MM.1S (cell line): ENCODE measurements around the gene NIPSNAP2.

Source experiments
- DNase-seq: peaks from one replicate; pipeline ENCODE4 v3.0.0-alpha.2; 2015
- H2AFZ ChIP-seq: fragments of 300-600 bp; sonication (generic); 2 replicates; pipeline ENCODE4 v1.6.0; 2016; ENCODE audit warnings: antibody characterized with exemption, low read length
- H3F3A ChIP-seq: fragments of 300-600 bp; sonication (generic); 2 replicates; pipeline ENCODE4 v1.6.1; 2016; ENCODE audit warnings: mild to moderate bottlenecking, antibody characterized with exemption, low read length, moderate library complexity, mixed read lengths; ENCODE audit not compliant: insufficient read depth
- H3K27ac ChIP-seq: fragments of 300-600 bp; sonication (generic); 2 replicates; pipeline ENCODE4 v1.5.1; 2016; ENCODE audit warnings: mild to moderate bottlenecking, low read length
- H3K27me3 ChIP-seq: fragments of 300-600 bp; sonication (generic); replicated peaks from 2 replicates; pipeline ENCODE4 v1.6.0; 2016; ENCODE audit warnings: low read length; ENCODE audit not compliant: insufficient read depth
- H3K36me3 ChIP-seq: fragments of 300-600 bp; sonication (generic); replicated peaks from 2 replicates; pipeline ENCODE4 v1.6.1; 2016; ENCODE audit warnings: mild to moderate bottlenecking, low read length, mixed read lengths; ENCODE audit not compliant: insufficient read depth
- H3K4me1 ChIP-seq: fragments of 300-600 bp; sonication (generic); 2 replicates; pipeline ENCODE4 v1.6.1; 2016; ENCODE audit warnings: low read length, mixed read lengths
- H3K4me2 ChIP-seq: fragments of 300-600 bp; sonication (generic); 2 replicates; pipeline ENCODE4 v1.6.0; 2016; ENCODE audit warnings: low read depth, low read length
- H3K4me3 ChIP-seq: fragments of 300-600 bp; sonication (generic); 2 replicates; pipeline ENCODE4 v1.5.1; 2016; ENCODE audit warnings: low read length, mixed read lengths
- H3K79me2 ChIP-seq: fragments of 300-600 bp; sonication (generic); 2 replicates; pipeline ENCODE4 v1.6.1; 2016; ENCODE audit warnings: mixed run types, low read length, mixed read lengths
- H3K9ac ChIP-seq: fragments of 300-600 bp; sonication (generic); 2 replicates; pipeline ENCODE4 v1.6.1; 2016; ENCODE audit warnings: low read length, mixed read lengths
- H3K9me2 ChIP-seq: fragments of 300-600 bp; sonication (generic); replicated peaks from 2 replicates; pipeline ENCODE4 v1.6.1; 2016; ENCODE audit warnings: mild to moderate bottlenecking, low read length, mixed read lengths; ENCODE audit not compliant: insufficient read depth
- H3K9me3 ChIP-seq: fragments of 300-600 bp; sonication (generic); replicated peaks from 2 replicates; pipeline ENCODE4 v1.6.1; 2016; ENCODE audit warnings: mild to moderate bottlenecking, low read length, mixed read lengths; ENCODE audit not compliant: insufficient read depth
- H4K20me1 ChIP-seq: fragments of 300-600 bp; sonication (generic); 2 replicates; pipeline ENCODE4 v1.6.1; 2016; ENCODE audit warnings: mild to moderate bottlenecking, low read length, moderate library complexity, mixed read lengths; ENCODE audit not compliant: insufficient read depth
- EZH2 ChIP-seq: fragments of 300-600 bp; sonication (generic); optimal IDR thresholded peaks from 2 replicates; pipeline ENCODE3; 2017; ENCODE audit warnings: low read depth, mild to moderate bottlenecking, antibody characterized with exemption, low read length, mixed read lengths
- EZH2phosphoT487 ChIP-seq: fragments of 300-600 bp; sonication (generic); IDR thresholded peaks from 2 replicates; pipeline ENCODE4 v1.6.1; 2018; ENCODE audit warnings: antibody characterized with exemption, low read length
- TF ChIP-seq, protein P1 (sequence below): fragments of 300-600 bp; sonication (generic); IDR thresholded peaks from 2 replicates; pipeline ENCODE4 v1.5.1; 2016; ENCODE audit warnings: antibody characterized with exemption, low read length, mixed read lengths

NIPSNAP2 gene

GRCh38 chr7:55977831-55978230 lies 13.4 kb downstream of the NIPSNAP2 start:
- Histone ChIP-seq H3K4me2 (no peak overlapping the region), H3K36me3 (no peaks in the 10 kb centered on the region), H3K4me1 (no peaks in the 10 kb centered on the region), H3K27ac (no peak overlapping the region), H3K79me2 (0 out of 2 replicates have a peak, but pooled peaks cover 4% of the 10 kb centered on the region), H4K20me1 (no peaks in the 10 kb centered on the region), H3K9ac (no peak overlapping the region), H3K4me3 (no peak overlapping the region), H3K9me2 (no peaks in the 10 kb centered on the region), H3K27me3 (no peaks in the 10 kb centered on the region), H3K9me3 (no peaks in the 10 kb centered on the region), H3F3A (no peaks in the 10 kb centered on the region), H2AFZ (no peak overlapping the region)
- TF ChIP-seq EZH2 (no peak), EZH2phosphoT487 (no peak)
- TF ChIP-seq, protein P1, sequence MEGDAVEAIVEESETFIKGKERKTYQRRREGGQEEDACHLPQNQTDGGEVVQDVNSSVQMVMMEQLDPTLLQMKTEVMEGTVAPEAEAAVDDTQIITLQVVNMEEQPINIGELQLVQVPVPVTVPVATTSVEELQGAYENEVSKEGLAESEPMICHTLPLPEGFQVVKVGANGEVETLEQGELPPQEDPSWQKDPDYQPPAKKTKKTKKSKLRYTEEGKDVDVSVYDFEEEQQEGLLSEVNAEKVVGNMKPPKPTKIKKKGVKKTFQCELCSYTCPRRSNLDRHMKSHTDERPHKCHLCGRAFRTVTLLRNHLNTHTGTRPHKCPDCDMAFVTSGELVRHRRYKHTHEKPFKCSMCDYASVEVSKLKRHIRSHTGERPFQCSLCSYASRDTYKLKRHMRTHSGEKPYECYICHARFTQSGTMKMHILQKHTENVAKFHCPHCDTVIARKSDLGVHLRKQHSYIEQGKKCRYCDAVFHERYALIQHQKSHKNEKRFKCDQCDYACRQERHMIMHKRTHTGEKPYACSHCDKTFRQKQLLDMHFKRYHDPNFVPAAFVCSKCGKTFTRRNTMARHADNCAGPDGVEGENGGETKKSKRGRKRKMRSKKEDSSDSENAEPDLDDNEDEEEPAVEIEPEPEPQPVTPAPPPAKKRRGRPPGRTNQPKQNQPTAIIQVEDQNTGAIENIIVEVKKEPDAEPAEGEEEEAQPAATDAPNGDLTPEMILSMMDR = no peak
- no peak for DNase-seq

DNA sequence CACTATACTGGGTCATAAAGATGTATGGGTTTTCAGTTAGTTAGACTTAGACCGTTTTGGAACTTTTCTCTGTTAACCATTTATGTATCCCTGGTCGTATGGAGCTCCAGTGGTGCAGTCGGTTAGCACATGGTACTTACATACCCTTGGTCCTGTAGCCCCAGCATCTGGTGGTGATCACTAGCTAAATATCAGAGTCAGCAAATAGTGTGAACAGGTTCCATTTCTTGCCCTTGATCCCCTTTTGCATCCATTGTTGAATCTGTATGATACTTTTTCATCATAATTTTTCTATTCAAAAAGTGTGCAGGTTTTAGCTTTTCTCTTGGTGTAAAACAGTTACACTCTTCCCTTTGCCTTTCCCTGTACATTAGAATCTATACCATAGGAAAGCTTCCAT lies 15.9 kb downstream of the NIPSNAP2 start:
- DNase-seq = no peak
- H3K9me2 ChIP-seq = no peaks in the 10 kb centered on the region
- 0 out of 2 replicates have a peak, but pooled peaks cover 4% of the 10 kb centered on the region for H3K79me2 ChIP-seq
- no peak overlapping the region for H3K4me2 ChIP-seq
- H3K9me3 ChIP-seq = no peaks in the 10 kb centered on the region
- no peaks in the 10 kb centered on the region; the same call in 1 of the 2 replicates for H3K36me3 ChIP-seq
- no peaks in the 10 kb centered on the region for H3F3A ChIP-seq
- H3K4me1 ChIP-seq = no peaks in the 10 kb centered on the region
- H4K20me1 ChIP-seq = no peaks in the 10 kb centered on the region
- no peak overlapping the region for H3K27ac ChIP-seq
- H3K9ac ChIP-seq = no peak overlapping the region
- no peak overlapping the region for H2AFZ ChIP-seq
- no peak overlapping the region for H3K4me3 ChIP-seq
- H3K27me3 ChIP-seq = no peaks in the 10 kb centered on the region
- TF ChIP-seq EZH2phosphoT487 = no peak
- TF ChIP-seq, protein P1 = no peak
- no peak for TF ChIP-seq EZH2

DNA sequence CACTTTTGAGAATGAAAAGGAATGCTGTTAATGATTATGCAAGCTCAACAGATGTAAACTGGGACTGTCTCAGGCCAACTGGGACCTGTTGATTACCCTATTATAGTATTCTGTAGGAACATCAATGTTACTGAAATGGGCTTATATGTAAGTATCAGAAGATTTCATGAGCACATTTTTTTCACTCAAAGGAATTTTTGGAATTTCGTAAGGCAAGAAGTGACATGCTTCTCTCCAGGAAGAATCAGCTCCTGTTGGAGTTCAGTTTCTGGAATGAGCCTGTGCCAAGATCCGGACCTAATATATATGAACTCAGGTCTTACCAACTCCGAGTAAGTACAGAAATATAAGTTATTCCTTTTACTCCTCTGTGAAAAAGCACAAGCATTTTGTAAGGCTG lies 19.2 kb downstream of the NIPSNAP2 start:
- Histone ChIP-seq H3K4me2 (no peak overlapping the region), H3K27ac (no peak overlapping the region), H3K27me3 (no peaks in the 10 kb centered on the region), H3F3A (no peaks in the 10 kb centered on the region), H3K4me1 (no peaks in the 10 kb centered on the region), H4K20me1 (no peaks in the 10 kb centered on the region), H3K9me2 (no peaks in the 10 kb centered on the region), H3K4me3 (no peak overlapping the region), H3K36me3 (no peaks in the 10 kb centered on the region; the same call in 1 of the 2 replicates), H2AFZ (no peak overlapping the region), H3K9ac (no peak overlapping the region), H3K9me3 (no peaks in the 10 kb centered on the region), H3K79me2 (no peaks in the 10 kb centered on the region)
- no peak for DNase-seq
- TF ChIP-seq EZH2phosphoT487 = no peak
- TF ChIP-seq EZH2 = no peak
- TF ChIP-seq, protein P1 = no peak
